T-helper 2 cell treated with Interferon-gamma antibody and Interleukin-4, amounts not matched to agents 5 μg/mL and 100 μg/mL, for 36 hours (primary cell): Measurements from ENCODE around the gene ABCA4.
A peak's percentile ranks its signal among the peaks of the same experiment; 100 is the strongest.

Experiments
- DNase-seq: peaks from one replicate; pipeline ENCODE4 v3.0.0; 2021; ENCODE audit warnings: low spot score
- H3K27ac Mint-ChIP-seq: one replicate; pipeline ENCODE4 v1.8.0; 2021; ENCODE audit warnings: mild to moderate bottlenecking, mixed read lengths
- H3K27me3 Mint-ChIP-seq: one replicate; pipeline ENCODE4 v1.8.0; 2021; ENCODE audit warnings: low read depth, mixed read lengths
- H3K36me3 Mint-ChIP-seq: one replicate; pipeline ENCODE4 v1.8.0; 2021; ENCODE audit warnings: low read depth, mixed read lengths
- H3K4me1 Mint-ChIP-seq: one replicate; pipeline ENCODE4 v1.8.0; 2021; ENCODE audit warnings: low read depth, mixed read lengths
- H3K4me3 Mint-ChIP-seq: one replicate; pipeline ENCODE4 v1.8.0; 2022; ENCODE audit warnings: mild to moderate bottlenecking, moderate library complexity, mixed read lengths
- H3K9me3 Mint-ChIP-seq: one replicate; pipeline ENCODE4 v1.8.0; 2021; ENCODE audit warnings: mixed read lengths

ABCA4 gene

GRCh38 chr1:94022471-94023189 lies 98.3 kb downstream of the ABCA4 start:
- Mint-ChIP-seq H3K9me3 (no peaks in the 10 kb centered on the region), H3K4me3 (no peak overlapping the region), H3K27ac (no peak overlapping the region), H3K36me3 (no peaks in the 10 kb centered on the region), H3K27me3 (peaks cover 14% of the 10 kb centered on the region), H3K4me1 (peaks cover 10% of the 10 kb centered on the region)
- no peak for DNase-seq

GRCh38 chr1:94020764-94021579 lies 100.0 kb downstream of the ABCA4 start:
- DNase-seq: no peak
- no peaks in the 10 kb centered on the region for H3K9me3 Mint-ChIP-seq
- peaks cover 10% of the 10 kb centered on the region for H3K27me3 Mint-ChIP-seq
- no peak overlapping the region for H3K4me3 Mint-ChIP-seq
- peaks cover 23% of the 10 kb centered on the region for H3K4me1 Mint-ChIP-seq
- H3K27ac Mint-ChIP-seq: no peak overlapping the region
- no peaks in the 10 kb centered on the region for H3K36me3 Mint-ChIP-seq

- no peak overlapping the region for H3K27ac Mint-ChIP-seq
- H3K27me3 Mint-ChIP-seq: peaks cover 3% of the 10 kb centered on the region
- no peaks in the 10 kb centered on the region for H3K9me3 Mint-ChIP-seq
- H3K4me1 Mint-ChIP-seq: peaks cover 25% of the 10 kb centered on the region
- H3K36me3 Mint-ChIP-seq: no peaks in the 10 kb centered on the region
- H3K4me3 Mint-ChIP-seq: no peak overlapping the region
- DNase-seq: no peak
Measured at GRCh38 chr1:94019327-94019726, 101.6 kb downstream of the ABCA4 start.

GRCh38 chr1:94017155-94017829 lies 103.7 kb downstream of the ABCA4 start:
- Mint-ChIP-seq H3K9me3 (no peaks in the 10 kb centered on the region), H3K27me3 (peaks cover 4% of the 10 kb centered on the region), H3K4me1 (peaks cover 28% of the 10 kb centered on the region), H3K4me3 (peak overlapping the region; percentile 52), H3K36me3 (no peaks in the 10 kb centered on the region), H3K27ac (peak overlapping the region; percentile 89)
- peak; percentile 55 for DNase-seq

- Mint-ChIP-seq H3K4me3 (no peak overlapping the region), H3K9me3 (no peaks in the 10 kb centered on the region), H3K4me1 (peaks cover 28% of the 10 kb centered on the region), H3K36me3 (no peaks in the 10 kb centered on the region), H3K27ac (no peak overlapping the region), H3K27me3 (peaks cover 4% of the 10 kb centered on the region)
- no peak for DNase-seq
Measured at GRCh38 chr1:94015489-94015817, 105.5 kb downstream of the ABCA4 start.

- Mint-ChIP-seq H3K27ac (no peak overlapping the region), H3K9me3 (no peaks in the 10 kb centered on the region), H3K4me1 (peaks cover 28% of the 10 kb centered on the region), H3K4me3 (no peak overlapping the region), H3K27me3 (peaks cover 4% of the 10 kb centered on the region), H3K36me3 (no peaks in the 10 kb centered on the region)
- no peak for DNase-seq
Measured at GRCh38 chr1:94014635-94015488, 106.1 kb downstream of the ABCA4 start.

GRCh38 chr1:94014087-94014486 lies 106.9 kb downstream of the ABCA4 start:
- Mint-ChIP-seq H3K4me3 (no peak overlapping the region), H3K27me3 (peaks cover 4% of the 10 kb centered on the region), H3K27ac (no peak overlapping the region), H3K36me3 (no peaks in the 10 kb centered on the region), H3K4me1 (peaks cover 28% of the 10 kb centered on the region), H3K9me3 (no peaks in the 10 kb centered on the region)
- no peak for DNase-seq

- no peak overlapping the region for H3K4me3 Mint-ChIP-seq
- H3K27me3 Mint-ChIP-seq: peaks cover 4% of the 10 kb centered on the region
- no peak for DNase-seq
- H3K4me1 Mint-ChIP-seq: peaks cover 27% of the 10 kb centered on the region
- H3K27ac Mint-ChIP-seq: no peak overlapping the region
- no peaks in the 10 kb centered on the region for H3K9me3 Mint-ChIP-seq
- H3K36me3 Mint-ChIP-seq: no peaks in the 10 kb centered on the region
Measured at GRCh38 chr1:94013367-94013878, 107.5 kb downstream of the ABCA4 start.

GRCh38 chr1:94012708-94013366 lies 108.1 kb downstream of the ABCA4 start:
- Mint-ChIP-seq H3K27me3 (peaks cover 4% of the 10 kb centered on the region), H3K9me3 (no peaks in the 10 kb centered on the region), H3K4me1 (peaks cover 22% of the 10 kb centered on the region), H3K36me3 (no peaks in the 10 kb centered on the region), H3K4me3 (no peak overlapping the region), H3K27ac (no peak overlapping the region)
- DNase-seq: no peak

- H3K27ac Mint-ChIP-seq: no peak overlapping the region
Measured at GRCh38 chr1:94011709-94012595, 109.0 kb downstream of the ABCA4 start.

GRCh38 chr1:94011129-94011528 lies 109.8 kb downstream of the ABCA4 start:
- H3K4me1 Mint-ChIP-seq: peaks cover 6% of the 10 kb centered on the region
- H3K27me3 Mint-ChIP-seq: peaks cover 8% of the 10 kb centered on the region
- no peaks in the 10 kb centered on the region for H3K36me3 Mint-ChIP-seq
- H3K27ac Mint-ChIP-seq: no peak overlapping the region
- H3K9me3 Mint-ChIP-seq: no peaks in the 10 kb centered on the region
- H3K4me3 Mint-ChIP-seq: no peak overlapping the region
- no peak for DNase-seq

More at GRCh38 chr1:94011709-94012595, 109.0 kb downstream of the ABCA4 start:
- peaks cover 14% of the 10 kb centered on the region for H3K4me1 Mint-ChIP-seq
- H3K4me3 Mint-ChIP-seq: no peak overlapping the region
- no peaks in the 10 kb centered on the region for H3K36me3 Mint-ChIP-seq
- H3K27me3 Mint-ChIP-seq: peaks cover 4% of the 10 kb centered on the region
- DNase-seq: no peak
- H3K9me3 Mint-ChIP-seq: no peaks in the 10 kb centered on the region

- peaks cover 14% of the 10 kb centered on the region for H3K27me3 Mint-ChIP-seq
- H3K36me3 Mint-ChIP-seq: no peaks in the 10 kb centered on the region
- H3K4me3 Mint-ChIP-seq: no peak overlapping the region
- no peaks in the 10 kb centered on the region for H3K9me3 Mint-ChIP-seq
- peaks cover 4% of the 10 kb centered on the region for H3K4me1 Mint-ChIP-seq
- no peak overlapping the region for H3K27ac Mint-ChIP-seq
- DNase-seq: no peak
Measured at GRCh38 chr1:94009304-94009703, 111.6 kb downstream of the ABCA4 start.
